Measurements from ENCODE around the gene FCF1.

FCF1 gene, protein sequence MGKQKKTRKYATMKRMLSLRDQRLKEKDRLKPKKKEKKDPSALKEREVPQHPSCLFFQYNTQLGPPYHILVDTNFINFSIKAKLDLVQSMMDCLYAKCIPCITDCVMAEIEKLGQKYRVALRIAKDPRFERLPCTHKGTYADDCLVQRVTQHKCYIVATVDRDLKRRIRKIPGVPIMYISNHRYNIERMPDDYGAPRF
- 46.7 to 88.4 reads per million in 2 experiments for total RNA-seq

DNA sequence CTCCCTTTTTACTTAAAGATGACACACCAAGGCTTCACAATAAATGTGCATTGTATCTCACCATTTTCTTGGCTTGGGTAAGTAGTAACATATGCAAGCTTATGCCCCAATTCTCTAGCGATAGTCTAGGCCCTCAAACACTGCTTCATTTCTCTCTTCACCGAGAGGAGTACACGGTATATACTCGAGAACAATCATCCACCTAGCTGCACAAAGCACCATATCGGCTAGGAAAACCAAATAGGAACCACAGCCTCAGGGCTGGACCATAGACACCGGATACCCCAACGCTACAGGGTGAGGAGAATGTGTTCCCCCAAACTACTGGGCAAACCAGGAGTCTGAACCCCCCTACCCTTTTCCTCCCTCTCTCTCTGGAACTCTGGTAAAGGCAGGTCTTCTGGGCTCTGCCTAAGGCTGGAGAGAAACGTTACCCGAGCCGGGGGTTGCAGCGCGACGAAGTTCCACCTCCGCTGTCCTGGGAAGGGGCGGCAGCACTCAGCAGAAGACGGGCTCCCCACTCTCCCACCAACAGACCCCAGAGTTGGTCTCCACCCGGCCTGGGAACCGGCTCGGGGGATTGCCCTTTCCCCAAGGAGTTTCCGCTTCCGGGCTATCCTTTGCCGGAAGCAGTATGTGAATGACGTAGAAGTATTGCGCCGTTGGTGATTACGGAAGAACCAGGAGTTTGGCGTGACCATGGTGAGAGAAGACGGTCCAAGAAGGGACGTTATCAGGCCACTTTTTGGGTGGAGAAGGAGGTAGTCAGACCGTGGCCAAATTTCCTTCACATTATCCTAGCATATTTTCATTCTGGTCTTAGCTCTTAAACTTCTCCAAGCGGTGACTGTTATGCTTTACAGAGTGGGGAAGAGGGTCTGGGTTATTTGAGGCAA is at the start of gene FCF1, which contains the start of gene AREL1:
TSS of gene FCF1 (plus strand) at position 646 of the 896 bp plus-strand sequence. CDS start at position 700, 54 bp downstream.
TSS of gene AREL1 (minus strand) at position 582 of the 896 bp plus-strand sequence. CDS start 27,465 bp downstream, outside the sequence.
- DNase-seq (ENCODE audit: low read depth) = peak; percentile 75

DNA sequence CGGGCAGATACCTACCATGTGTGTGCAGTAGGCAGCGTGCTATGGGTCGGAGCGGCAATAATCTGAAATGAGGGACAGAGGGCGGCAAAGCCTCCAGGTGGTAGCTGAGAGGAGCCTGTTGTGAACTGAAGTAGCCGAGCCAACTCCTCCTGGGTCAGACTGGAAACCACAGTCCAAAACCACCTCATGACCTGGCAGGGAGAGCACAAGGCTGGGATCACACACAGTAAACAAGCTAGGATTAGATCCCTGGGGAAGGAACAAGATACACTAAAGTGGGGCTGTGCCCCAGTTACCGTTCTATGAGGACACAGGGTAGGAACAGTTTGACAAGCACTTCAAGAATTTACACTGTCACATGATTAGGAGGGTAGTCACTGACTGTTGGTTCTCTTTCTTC is 49.1 kb upstream of the FCF1 start:
- no peak for DNase-seq (ENCODE audit: low read depth)

DNA sequence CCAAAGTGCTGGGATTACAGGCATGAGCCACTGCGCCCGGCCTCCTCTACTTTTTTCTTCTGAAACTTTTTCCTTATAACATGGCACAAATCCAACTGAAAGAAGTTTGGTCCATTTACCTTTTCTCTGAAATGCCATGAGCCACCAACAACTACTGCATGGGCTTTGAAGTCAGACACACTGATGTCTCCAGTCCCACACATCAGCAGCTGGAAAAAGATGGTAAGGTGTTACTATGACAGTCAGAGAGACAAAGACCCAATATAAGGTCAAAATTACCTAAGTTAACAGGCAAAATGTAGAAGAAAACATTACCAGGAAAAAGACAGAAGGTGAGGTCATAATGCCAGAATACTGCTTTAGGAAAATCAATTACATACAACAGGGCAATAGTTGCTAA is 48.2 kb upstream of the FCF1 start:
- no peak for DNase-seq (ENCODE audit: low read depth)

DNA sequence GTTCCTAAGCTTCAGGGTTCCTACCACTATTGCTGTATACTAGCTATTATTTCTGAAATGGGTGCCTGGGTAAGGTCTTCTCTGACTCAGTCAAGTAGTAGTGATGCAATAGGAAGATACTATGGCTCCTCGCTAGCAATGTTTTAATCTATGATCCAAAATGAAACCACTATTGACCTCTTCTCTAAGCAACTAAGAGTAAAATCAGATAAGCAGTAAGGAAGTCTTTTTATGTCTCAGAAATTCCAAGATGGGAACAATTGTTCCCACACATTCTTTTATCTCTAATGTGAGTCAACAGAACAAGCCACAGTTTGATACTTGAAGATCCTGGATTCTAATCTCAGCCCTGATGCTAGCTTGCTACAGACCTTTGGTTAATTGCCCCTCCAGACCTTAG is 45.2 kb upstream of the FCF1 start:
- DNase-seq (ENCODE audit: low read depth) = no peak

DNA sequence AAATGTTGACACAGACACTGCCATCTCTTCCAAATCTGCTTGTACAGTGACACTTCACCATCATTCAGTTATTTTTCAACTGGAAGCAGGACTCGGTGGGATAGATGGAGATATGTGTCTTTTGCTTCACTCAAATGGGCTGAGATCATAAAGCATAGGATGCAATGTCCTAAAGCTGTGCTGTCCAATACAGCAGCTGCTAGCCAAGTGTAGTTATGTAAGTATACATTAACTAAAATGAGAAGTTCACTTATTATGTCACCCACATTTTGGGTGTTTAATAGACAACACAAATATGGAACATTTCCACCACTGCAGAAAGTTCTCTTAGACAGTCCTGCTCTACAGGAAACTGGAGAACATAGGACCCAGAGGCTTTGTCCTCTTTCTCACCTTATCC is 43.7 kb upstream of the FCF1 start:
- no peak for DNase-seq (ENCODE audit: low read depth)

DNA sequence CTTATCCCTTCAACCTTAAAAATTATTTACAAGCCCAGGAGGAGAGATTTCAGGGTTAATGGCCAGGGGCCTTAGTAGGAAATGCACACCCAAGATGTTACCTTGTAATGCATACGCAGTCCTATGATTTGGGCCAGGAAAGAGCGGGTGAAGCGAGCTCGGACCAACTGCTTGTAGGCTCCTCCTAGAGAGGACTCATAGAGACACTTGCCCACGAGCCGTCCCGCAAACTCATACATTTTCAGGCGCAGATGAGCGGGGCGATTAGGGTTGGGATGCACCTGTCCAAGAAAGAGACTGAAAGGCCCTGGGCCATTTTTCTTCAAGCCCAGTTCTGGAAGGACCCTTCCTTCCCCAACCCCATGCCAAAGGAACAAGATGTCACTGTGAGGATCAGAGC is 43.1 kb upstream of the FCF1 start:
- DNase-seq (ENCODE audit: low read depth) = no peak

DNA sequence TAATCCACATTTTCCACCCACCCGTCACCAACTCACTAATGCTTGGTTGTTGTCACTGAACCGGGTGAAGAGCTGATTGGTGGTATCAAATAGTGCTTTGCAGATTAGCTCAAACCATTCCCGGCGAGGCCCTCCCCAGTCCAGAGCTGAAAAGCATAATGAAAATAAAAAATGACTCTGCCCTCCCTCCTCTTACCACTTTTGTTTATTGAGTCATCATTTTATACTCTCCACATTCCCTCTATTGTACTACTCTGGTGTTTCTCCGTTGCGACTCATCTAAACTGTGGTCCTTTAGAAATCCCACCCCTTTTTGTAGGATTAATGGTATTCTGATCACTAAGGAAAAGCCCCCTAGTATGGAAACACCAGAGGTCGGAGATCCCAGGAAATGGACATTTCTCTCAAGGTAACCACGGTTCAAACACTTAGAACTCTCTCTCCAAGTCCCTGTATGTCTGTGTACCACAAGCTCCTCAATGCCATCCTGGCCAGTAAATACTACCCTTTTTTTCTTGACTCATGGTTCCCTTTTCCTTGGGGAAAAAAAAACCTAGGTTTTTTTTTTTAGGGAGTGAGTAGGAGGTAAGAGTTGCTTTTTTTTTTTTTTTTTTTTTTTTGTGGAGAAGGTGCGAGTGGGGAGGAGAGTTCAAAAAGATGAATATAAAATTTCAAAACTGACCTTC is 42.1 kb upstream of the FCF1 start:
- no peak for DNase-seq (ENCODE audit: low read depth)

DNA sequence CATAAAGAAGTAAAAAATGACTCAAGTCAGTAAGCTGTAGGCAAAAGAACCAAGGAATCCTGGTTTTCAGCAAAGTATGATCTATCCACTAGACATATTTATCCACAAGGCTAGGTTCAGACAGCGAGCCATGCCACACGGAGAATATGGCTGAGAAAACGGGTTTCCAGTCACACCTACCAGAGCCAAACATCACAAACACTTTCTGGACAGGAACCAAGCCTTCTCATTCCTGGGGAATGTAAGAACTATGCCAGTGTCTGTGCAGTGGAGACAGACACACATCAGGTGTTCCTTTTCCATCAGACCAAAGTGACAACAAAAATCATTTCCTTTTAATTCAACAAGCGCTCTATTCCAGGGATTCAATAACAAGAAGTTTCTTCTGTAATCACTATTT is 41.2 kb upstream of the FCF1 start:
- no peak for DNase-seq (ENCODE audit: low read depth)

DNA sequence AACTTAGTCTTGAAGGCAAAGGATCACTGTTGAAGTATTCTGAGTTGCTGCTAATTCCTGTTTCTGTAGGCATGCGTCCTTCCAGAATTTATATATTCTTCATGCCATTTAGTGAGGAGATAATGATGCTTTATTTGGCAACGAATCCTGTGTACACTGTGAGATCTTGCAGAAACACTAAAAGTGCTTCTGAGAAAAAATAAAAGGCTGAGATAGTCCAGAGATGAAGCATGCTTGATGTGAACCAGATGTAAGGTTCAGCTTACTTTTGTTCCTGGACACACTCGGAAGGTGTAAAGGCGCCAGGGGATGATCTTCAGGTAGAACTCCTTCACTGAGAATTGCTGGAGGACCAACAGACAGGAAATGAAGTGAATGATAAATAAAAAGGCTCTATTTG is 39.2 kb upstream of the FCF1 start:
- no peak for DNase-seq (ENCODE audit: low read depth)

DNA sequence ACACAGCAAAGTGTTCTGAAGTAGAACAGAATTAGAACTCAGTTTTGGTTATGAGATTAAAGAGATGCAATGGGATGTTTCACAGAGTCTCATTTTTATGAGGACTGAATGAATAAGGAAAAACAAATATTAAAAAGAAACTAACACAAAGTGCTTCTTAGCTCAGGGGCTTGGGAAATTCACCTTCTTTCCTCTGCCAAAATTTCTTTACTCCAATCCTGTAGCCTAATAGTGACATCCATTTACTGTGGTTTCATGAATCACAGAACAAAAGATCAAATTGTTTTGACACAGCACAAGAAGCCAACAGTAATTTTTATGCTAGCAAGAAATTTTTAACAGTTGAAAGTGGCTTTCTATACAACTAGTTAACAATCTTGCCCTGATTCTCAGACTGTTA is 37.7 kb upstream of the FCF1 start:
- DNase-seq (ENCODE audit: low read depth) = no peak

DNA sequence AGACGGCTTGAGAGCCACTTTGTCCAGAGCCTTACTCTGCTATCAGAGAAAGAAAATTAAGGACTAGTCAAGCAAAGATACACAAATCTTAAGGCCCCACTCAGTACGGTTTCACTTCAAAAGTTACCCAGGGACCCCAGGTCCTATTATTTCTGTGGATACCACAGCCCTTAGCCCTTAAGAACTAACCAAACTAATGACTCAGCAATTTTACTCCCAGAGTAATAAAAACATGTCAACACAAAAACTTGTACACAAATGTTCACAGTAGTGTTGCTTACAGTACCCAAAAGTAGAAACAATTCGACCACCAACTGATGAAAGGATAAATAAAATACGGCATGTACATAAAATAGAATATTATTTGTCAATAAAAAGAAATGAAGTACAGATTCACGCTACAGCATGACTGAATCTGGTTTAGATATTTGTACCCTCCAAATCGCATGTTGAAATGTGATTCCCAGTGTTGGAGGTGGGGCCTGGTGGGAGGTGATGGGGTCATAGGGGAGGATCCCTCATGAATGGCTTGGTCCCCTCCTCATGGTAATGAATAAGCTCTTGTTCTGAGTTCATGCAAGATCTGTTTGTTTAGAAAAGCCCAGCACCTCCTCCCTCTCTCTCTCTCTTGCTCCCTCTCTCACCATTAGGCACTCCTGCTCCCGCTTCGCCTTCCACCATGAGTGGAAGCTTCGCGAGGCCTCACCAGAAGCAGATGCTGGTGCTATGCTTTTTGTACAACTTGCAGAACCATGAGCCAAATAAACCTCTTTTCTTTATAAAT is 30.6 kb upstream of the FCF1 start:
- no peak for DNase-seq (ENCODE audit: low read depth)

DNA sequence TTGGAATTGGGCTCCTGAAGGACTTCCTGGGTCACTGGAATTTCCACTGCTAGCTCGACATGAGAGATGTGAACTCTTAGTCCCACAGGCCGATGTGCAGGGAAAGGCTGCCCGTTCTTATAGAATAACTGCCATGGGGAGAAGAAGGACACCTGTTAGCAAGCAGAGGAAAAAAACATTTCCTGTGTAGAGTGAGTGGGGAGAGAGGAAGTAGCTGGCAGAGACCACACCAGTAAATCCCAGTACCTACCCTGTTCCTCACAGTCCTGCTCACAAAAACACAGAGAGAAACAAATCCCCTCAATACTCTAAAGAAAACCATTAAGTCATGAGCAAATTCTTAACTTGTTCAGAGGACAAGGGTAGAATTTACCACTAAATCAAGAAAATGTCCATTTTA is 29.5 kb upstream of the FCF1 start:
- no peak for DNase-seq (ENCODE audit: low read depth)

DNA sequence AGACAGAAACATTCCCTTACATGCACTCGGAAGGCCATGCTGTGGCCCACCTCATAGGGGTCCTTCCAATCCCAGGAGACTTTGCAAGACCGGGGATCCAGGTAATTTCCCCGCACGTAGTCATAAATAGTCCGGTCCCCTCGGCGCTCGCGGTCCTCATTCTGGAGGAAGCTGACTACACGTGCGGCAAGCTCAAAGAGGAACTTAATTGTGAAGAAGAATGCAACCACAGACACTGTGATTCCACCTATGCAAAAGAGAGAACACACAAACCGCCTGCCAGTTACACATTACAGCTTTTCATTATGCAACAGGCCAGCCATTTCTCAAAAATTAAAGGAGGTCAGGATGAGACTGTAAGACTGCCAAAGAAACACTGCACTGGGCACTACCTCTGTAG is 28.5 kb upstream of the FCF1 start:
- DNase-seq (ENCODE audit: low read depth) = no peak

DNA sequence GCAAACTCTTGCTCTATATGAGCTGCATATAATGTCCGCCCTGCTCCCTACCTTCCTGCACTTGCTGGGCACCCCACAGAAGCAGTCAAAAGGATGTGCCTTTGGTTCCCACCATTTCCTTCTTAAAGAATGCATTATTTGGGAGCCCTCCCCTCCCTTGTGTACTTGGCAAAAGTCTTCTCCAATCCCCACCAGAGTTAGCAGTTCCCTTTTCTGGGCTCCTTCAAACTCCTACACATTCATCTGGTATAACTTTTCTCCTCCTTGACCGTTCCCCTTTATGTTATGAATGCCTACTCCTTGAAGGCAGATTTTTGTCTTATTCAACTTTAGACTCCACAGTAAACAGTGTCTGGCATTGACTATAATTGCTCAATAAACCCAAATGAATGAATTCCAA is 27.9 kb upstream of the FCF1 start:
- no peak for DNase-seq (ENCODE audit: low read depth)

DNA sequence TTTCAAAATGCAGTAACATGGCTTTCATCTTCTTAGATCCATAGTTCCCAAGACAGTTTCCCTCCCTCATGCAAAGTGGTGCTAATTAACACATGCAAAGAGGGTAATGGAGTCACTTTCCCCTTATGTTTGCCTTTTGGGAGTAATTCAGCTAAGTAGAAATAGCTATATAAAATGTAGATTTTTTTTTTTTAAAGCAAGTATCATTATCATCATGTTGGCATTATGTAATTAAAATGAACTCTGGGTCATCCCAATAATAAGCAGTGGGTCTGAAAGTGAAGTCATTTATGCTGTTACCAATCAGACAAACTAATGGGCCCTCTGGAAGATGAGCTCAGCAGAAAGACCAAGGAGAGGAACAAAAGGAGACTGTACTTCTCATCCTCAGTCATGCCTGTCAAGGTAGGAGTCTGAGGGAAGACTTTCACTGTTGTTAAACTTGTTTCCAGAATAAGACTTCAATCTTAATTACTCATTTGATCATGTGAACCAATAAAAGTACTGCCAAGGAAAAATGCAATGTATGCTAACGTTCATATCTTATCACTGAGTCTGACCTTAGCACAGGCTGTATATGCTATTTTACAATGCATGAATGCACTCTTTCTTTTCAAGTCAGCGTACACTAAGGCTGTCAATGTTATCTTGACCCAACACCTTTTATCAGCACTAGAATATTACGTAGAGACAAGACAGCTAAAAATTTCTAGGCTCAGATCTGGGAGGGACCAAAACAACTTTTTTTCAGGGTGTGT is 26.8 kb upstream of the FCF1 start:
- no peak for DNase-seq (ENCODE audit: low read depth)

DNA sequence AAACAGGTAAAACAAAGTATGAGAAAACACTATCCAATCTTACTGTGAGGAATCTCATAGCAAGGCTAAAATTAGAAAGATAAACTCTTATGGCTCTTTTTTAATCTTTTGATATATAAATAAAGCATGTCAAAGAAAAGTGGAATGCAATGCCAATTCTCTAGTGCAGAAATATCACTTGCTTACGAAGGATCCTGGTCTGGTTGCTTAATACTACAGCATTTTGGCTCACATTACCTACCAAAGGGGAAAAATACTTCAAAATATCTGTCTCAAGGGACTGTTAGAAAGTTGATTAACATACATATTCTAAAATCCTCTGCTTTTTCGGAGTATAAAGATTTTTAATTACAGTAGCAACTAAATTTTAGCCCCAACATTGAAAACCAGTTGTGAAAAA is 21.5 kb upstream of the FCF1 start:
- no peak for DNase-seq (ENCODE audit: low read depth)

DNA sequence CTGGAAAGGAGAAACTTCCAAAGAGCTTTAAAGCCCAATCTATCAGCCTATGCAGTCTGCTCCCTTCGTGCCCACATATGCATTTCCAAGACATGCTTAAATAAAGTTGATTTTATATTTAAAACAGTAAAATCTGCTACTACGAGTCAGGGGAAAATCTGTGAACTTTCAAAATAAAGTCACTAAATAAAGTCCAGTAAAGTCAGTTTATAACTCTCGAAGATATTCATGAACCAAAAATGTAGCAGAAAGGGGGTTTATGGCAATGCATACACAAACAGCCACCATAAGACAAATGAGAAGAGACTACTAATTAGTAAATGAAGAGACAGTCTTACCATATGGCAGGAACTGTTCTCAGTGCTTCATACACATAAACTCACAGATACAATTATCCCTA is 19.8 kb upstream of the FCF1 start:
- DNase-seq (ENCODE audit: low read depth) = no peak

DNA sequence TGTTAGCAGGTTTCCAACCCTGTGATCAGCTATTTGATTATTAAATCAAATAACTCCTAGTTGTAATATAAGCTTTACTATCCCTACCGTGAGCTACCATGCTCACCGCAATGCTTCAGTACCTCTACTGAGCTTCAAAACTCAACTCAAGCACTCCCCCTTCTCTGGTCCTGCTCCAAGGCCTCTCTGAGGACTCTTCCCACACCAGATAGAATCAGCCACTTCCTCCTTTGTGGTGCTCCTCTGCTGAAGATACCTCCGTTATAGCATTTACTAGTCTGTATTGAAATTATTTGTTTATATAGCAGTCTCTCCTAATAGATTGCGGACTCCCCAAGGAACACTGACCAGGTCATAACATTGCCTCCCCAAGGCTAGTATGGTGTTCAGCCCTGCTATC is 17.5 kb upstream of the FCF1 start:
- no peak for DNase-seq (ENCODE audit: low read depth)

DNA sequence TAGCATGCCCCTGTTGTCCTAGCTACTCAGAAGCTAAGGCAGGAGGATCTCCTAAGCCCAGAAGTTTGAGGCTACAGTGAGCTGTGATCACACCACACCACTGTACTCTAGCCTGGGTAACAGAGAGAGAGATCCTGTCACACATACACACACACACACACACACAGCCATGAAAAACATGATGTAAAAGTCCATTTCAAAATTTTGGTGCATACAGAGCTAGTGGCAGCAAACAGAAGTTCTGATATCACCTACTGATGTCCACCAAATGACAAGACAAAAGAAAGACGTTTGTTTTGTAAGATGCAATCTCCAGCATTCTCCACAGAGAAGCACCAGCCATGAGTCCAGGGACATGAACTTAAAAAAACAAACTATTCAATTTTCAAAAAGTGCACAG is 15.9 kb upstream of the FCF1 start:
- DNase-seq (ENCODE audit: low read depth) = no peak

DNA sequence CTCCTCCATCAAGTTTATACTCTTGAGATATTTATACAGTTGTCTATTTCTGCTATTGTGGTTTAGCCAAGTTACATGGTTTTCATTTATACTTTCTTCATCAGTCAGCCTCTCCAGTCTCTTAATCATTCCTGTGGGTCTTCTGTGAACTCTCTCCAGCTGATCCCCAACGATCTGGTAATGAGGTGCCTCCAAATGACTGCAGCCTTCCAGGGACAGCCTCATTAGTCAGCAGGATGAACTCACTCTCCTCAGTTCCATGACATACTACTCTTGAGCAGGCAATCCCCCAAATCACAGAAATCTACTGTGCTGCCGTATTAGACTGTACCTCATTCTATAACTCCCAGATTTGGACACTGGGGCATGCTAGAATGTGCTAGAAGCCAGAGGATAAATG is 15.4 kb upstream of the FCF1 start:
- no peak for DNase-seq (ENCODE audit: low read depth)

DNA sequence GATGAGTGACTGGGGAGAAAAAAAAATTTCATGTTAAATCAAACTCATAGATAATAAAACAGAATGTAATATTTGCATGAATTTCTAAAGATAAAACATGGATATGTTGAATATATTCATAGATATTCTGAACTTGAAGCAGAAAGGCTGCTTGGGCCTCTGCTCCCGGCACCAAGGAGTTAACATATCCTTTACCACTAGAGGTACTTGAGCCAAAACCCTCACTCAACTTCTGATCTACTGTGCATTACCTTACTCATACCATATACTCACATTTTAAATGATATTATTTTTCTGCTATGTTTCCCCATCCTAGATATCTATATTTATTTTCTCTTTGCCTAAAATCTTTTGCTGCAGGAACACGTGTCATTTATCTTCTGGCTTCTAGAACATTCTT is 15.0 kb upstream of the FCF1 start:
- DNase-seq (ENCODE audit: low read depth) = no peak
